Gastroesophageal sphincter (tissue), 4 donors: Measurements from ENCODE around the gene UCK1. TPM values are rescaled to one million over a fixed set of nuclear protein-coding genes. Genes with fewer than 3 reads are reported as not detected.

Source experiments
- ATAC-seq: fragments of 150-250 bp; one replicate; pipeline ENCODE4 v1.9.1; 2016; ENCODE audit warnings: mild to moderate bottlenecking, moderate library complexity
- H3K27ac ChIP-seq, 4 donors: fragments of 200-600 bp; sonication (generic) in 3 of 4; 1 replicate in 3 of 4; 2 replicates in 1 of 4; pipeline ENCODE4 v1.5.1; 2016 to 2019
- H3K27me3 ChIP-seq: fragments of 200-600 bp; sonication (generic); one replicate; pipeline ENCODE4 v1.5.1; 2019
- H3K36me3 ChIP-seq, 2 donors: fragments of 200-600 bp; sonication (generic); one replicate each; pipeline ENCODE4 v1.5.1; 2019; ENCODE audit warnings: control low read depth in 1 of 2
- H3K4me1 ChIP-seq, 3 donors: fragments of 200-600 bp; sonication (generic); 1 replicate in 2 of 3; 2 replicates in 1 of 3; pipeline ENCODE4 v1.5.1; 2016 to 2019; ENCODE audit warnings: control low read depth in 2 of 3
- H3K4me3 ChIP-seq, 2 donors: fragments of 200-600 bp; sonication (generic); one replicate each; pipeline ENCODE4 v1.5.1; 2019; ENCODE audit warnings: mild to moderate bottlenecking in 1 of 2, moderate library complexity in 1 of 2
- H3K9me3 ChIP-seq, 3 donors: fragments of 200-600 bp; sonication (generic); one replicate each; pipeline ENCODE4 v1.5.1; 2017 to 2019; ENCODE audit warnings: control low read depth in 2 of 3
- CTCF ChIP-seq, 4 experiments: fragments of 200-600 bp in 2 of 4; fragments of 450-650 bp in 2 of 4; sonication (generic) in 1 of 4; IDR thresholded peaks; one replicate each; pipeline ENCODE4 v1.5.1; 2017 to 2019; ENCODE audit warnings: antibody characterized with exemption in 4 of 4, mild to moderate bottlenecking in 2 of 4, moderate library complexity in 2 of 4
- EP300 ChIP-seq: sonication (generic); formaldehyde crosslinking; IDR thresholded peaks from one replicate; pipeline ENCODE4 v1.6.1; 2017; ENCODE audit warnings: antibody characterized with exemption, mild to moderate bottlenecking
- POLR2A ChIP-seq, 2 donors: fragments of 450-650 bp; IDR thresholded peaks; one replicate each; pipeline ENCODE4 v1.6.1; 2017; ENCODE audit warnings: antibody characterized with exemption in 2 of 2, mild to moderate bottlenecking in 2 of 2, moderate library complexity in 1 of 2
- POLR2AphosphoS5 ChIP-seq: sonication (generic); formaldehyde crosslinking; IDR thresholded peaks from one replicate; pipeline ENCODE4 v1.6.1; 2017; ENCODE audit warnings: antibody characterized with exemption
- WGBS, 2 donors: methylation state at CpG; one replicate each; pipeline ENCODE4 v1.1.5; 2018; ENCODE audit warnings: low coverage in 1 of 2; 5-methylcytosine and 5-hydroxymethylcytosine counted together
- total RNA-seq, 4 donors: library from RNA; depleted of rRNA; stranded (reverse); fragments of >200 nt; gene quantifications; one replicate each; pipeline ENCODE4 v1.1.0, GENCODE V29; 2016

Gene UCK1
- 100 to 1,000 TPM in 1 of 4 donors, 10 to 100 TPM in 3; 46.8 to 125 (median 51.4) TPM for total RNA-seq

DNA sequence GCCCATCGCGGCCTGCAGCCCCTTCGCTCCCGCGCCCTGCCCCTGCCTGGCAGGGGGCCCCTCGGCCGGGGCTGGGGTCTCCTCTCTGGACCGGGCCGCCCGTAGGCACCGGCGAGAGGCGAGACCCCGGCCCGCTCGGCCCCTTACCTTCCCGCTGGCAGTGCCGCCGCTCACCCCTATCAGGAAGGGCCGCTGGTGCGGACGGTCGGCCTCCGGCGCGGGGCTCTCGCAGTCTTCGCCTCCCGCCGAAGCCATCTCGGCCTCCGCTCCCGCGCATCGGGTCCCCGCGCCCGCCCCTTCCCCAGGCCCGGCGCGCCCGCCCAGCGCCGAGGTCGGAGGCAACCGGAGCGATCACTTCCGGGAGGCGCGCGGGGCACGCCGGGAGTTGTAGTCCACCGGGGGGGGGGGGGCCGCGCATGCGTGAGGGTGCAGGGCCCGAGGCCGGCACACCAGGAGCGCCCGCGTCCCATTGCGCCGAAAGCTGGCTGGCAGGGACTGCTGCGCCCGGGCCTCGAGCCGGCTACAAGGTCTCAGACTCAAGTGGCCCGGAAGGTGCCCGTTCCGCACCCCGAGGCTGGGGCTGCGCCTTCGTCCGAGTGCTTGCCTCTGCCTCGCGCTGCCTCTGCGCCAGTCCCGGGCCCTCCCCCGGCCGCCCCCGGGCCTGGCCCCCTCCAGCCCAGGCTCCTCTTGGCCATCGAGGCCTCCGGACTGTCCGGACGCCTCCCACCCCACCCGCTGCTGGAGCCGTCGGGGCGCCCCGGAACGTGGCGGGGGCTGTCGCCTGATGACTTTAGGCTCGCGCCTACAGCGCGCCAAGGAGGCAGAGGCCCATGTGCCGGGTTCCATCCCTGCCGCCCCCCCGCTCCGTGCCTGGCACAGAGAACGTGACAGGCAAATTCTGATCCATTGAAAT lies at the start of gene UCK1:
TSS of gene UCK1 (minus strand) at position 344 of the 913 bp plus-strand sequence. CDS start at position 255, 89 bp downstream.
- H3K27ac ChIP-seq = peak within 1 kb of the TSS; percentile 57 to 89 (median 87)
- no peaks in the 10 kb centered on the region for H3K27me3 ChIP-seq
- H3K4me3 ChIP-seq = peak within 1 kb of the TSS; percentile 92 to 99
- no CpG with 5 or more reads among the region's 103 CpGs for WGBS, 2 donors
- ATAC-seq = peak; percentile 97
- H3K9me3 ChIP-seq = no peaks in the 10 kb centered on the region
- TF ChIP-seq POLR2A (IDR thresholded peaks at IDR 0.05) (peak; percentile 74 to 76), CTCF (IDR thresholded peaks at IDR 0.05) (peak in 1 of 4 experiments; percentile 31), EP300 (no peak), POLR2AphosphoS5 (peak; percentile 55)
- H3K36me3 ChIP-seq = peaks cover 0 to 39% of the 10 kb centered on the region in 2 donors
- peaks cover 0 to 21% (median 12%) of the 10 kb centered on the region in 3 donors for H3K4me1 ChIP-seq

- no peak for ATAC-seq
- no CpG with 5 or more reads among the region's 9 CpGs for WGBS, 2 donors
- no peak for TF ChIP-seq EP300
- TF ChIP-seq CTCF (IDR thresholded peaks at IDR 0.05) = no peak
- peaks cover 0 to 6% (median 0%) of the 10 kb centered on the region in 3 donors for H3K4me1 ChIP-seq
- no peak overlapping the region for H3K27ac ChIP-seq
- H3K27me3 ChIP-seq = no peaks in the 10 kb centered on the region
- H3K36me3 ChIP-seq = peaks cover 0 to 97% of the 10 kb centered on the region in 2 donors
- no peak overlapping the region for H3K4me3 ChIP-seq
- no peaks in the 10 kb centered on the region for H3K9me3 ChIP-seq
These were observed 49.3 kb upstream of the UCK1 start for GRCh38 chr9:131580358-131580757.

DNA sequence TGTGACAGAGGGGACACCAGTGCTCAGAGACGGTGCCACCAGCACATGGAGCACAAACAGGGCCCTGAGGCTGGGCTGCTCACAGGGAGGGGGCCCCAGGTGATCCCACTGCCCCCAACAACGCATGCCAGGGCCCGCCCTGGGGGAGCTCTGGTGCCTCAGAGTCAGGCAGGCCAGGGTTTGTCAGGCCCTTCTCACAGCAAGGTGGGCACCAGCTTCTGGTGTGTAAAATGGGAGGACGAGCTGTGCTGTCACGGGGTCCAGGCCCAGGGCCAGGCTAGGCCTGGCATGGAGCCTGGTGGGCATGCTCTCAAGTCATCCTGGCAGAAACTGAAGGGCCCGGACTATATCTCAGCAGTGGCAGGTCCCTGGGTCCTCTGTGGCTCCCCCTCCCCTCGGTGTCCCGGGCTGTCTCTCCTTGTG lies 48.7 kb upstream of the UCK1 start:
- no peak for TF ChIP-seq POLR2A (IDR thresholded peaks at IDR 0.05)
- no peak for TF ChIP-seq POLR2AphosphoS5
- TF ChIP-seq EP300 = no peak
- no peak for TF ChIP-seq CTCF (IDR thresholded peaks at IDR 0.05)
- H3K27me3 ChIP-seq = no peaks in the 10 kb centered on the region
- ATAC-seq = no peak
- no peak overlapping the region for H3K27ac ChIP-seq
- no CpG with 5 or more reads among the region's 8 CpGs for WGBS, 2 donors
- H3K9me3 ChIP-seq = no peaks in the 10 kb centered on the region
- peaks cover 0 to 97% of the 10 kb centered on the region in 2 donors for H3K36me3 ChIP-seq
- peaks cover 0 to 6% (median 0%) of the 10 kb centered on the region in 3 donors for H3K4me1 ChIP-seq
- H3K4me3 ChIP-seq = no peak overlapping the region

DNA sequence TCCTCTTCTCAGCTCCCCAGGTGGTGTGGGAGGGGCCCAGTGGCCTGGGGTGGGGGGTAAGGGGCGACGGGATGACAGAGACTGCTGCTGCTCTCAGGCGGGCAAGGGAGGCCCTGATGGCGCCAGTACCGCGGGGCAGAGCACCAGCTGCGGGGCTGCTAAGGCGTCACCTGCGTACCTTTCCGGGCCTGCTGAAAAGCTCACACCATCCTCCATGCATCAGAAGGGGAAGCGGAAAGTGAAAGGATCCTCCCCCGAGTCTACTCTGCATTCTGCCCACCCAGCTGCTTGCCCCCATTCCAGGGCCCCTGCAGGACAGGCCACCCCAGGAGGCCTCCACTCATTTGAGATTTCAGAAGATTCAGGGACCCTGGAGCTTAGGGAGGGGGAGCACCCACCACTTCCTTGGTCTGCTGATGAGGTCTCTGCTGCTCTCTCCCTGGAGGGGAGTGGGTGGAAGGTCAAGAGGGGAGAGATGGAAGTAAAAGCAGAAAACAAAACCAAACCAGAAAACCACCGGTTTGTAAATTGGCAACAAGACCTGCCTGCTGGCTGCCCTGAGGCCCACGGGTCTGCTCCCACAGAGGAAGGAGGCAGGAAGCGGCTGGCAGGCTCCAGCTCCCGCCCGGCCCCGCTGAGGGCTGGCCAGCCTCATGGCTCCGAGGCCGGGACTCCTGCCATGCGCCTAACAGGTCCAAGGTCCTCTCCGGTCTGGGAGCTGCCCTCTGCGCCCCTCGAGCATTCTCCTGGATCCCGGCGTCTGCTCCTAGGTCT lies 47.9 kb upstream of the UCK1 start:
- ATAC-seq = no peak
- Histone ChIP-seq H3K27me3 (no peaks in the 10 kb centered on the region), H3K27ac (no peak overlapping the region), H3K4me1 (peaks cover 0 to 6% (median 0%) of the 10 kb centered on the region in 3 donors), H3K36me3 (peaks cover 0 to 96% of the 10 kb centered on the region in 2 donors), H3K4me3 (no peak overlapping the region), H3K9me3 (no peaks in the 10 kb centered on the region)
- TF ChIP-seq CTCF (IDR thresholded peaks at IDR 0.05) (no peak), POLR2A (IDR thresholded peaks at IDR 0.05) (no peak), POLR2AphosphoS5 (no peak), EP300 (no peak)
- WGBS, 2 donors = 60 to 81% methylated on average over 4 to 13 of the region's 26 CpGs
